WTC11 (cell line): ENCODE results near the gene GIT1. TPM values are rescaled to one million over a fixed set of nuclear protein-coding genes. Genes with fewer than 3 reads are reported as not detected.

ENCODE experiments used
- ATAC-seq: fragments of 200-7000 bp; cut with Tn5 transposase; 2 replicates; pipeline ENCODE4 v1.10.0; 2021; ENCODE audit warnings: mild to moderate bottlenecking, moderate library complexity
- CTCF ChIA-PET: fragments of 300-600 bp; sonication (Branson Sonifier 250); formaldehyde crosslinking; loops from one replicate; lab custom pipeline; 2021; ENCODE audit warnings: antibody characterized with exemption; lab: Charles Lee
- POLR2A ChIA-PET: fragments of 350-600 bp; sonication (Branson Sonifier 250); formaldehyde crosslinking; loops from one replicate; lab custom pipeline; 2021; ENCODE audit warnings: antibody characterized with exemption; lab: Charles Lee
- DNase-seq: peaks from one replicate; pipeline ENCODE4 v3.0.0; 2021; ENCODE audit warnings: low spot score
- H3K27ac Mint-ChIP-seq: 2 replicates; pipeline ENCODE4 v1.8.0; 2021; ENCODE audit warnings: mixed read lengths
- H3K27me3 Mint-ChIP-seq: 2 replicates; pipeline ENCODE4 v1.8.0; 2021; ENCODE audit warnings: low read depth, mild to moderate bottlenecking, moderate library complexity, mixed read lengths
- H3K36me3 Mint-ChIP-seq: 2 replicates; pipeline ENCODE4 v1.8.0; 2021; ENCODE audit warnings: mixed read lengths
- H3K4me1 Mint-ChIP-seq: 2 replicates; pipeline ENCODE4 v1.8.0; 2022; ENCODE audit warnings: mixed read lengths
- H3K4me3 Mint-ChIP-seq: 2 replicates; pipeline ENCODE4 v1.8.0; 2021; ENCODE audit warnings: mild to moderate bottlenecking, moderate library complexity, mixed read lengths
- H3K9me3 Mint-ChIP-seq: 2 replicates; pipeline ENCODE4 v1.8.0; 2021; ENCODE audit warnings: mixed read lengths
- CREM ChIP-seq: sonication (generic); formaldehyde crosslinking; IDR thresholded peaks from 2 replicates; pipeline ENCODE4 v1.8.1; 2022; ENCODE audit warnings: mild to moderate bottlenecking, missing genetic modification reagents, moderate library complexity
- CTCF ChIP-seq: fragments of 200-600 bp; IDR thresholded peaks from 2 replicates; pipeline ENCODE4 v1.8.0; 2022; ENCODE audit warnings: antibody characterized with exemption
- E2F1 ChIP-seq: sonication (generic); formaldehyde crosslinking; IDR thresholded peaks from 2 replicates; pipeline ENCODE4 v1.8.0; 2022; ENCODE audit warnings: mild to moderate bottlenecking, missing genetic modification reagents
- E2F5 ChIP-seq: sonication (generic); formaldehyde crosslinking; IDR thresholded peaks from 2 replicates; pipeline ENCODE4 v1.8.1; 2022; ENCODE audit warnings: mild to moderate bottlenecking, moderate library complexity, missing genetic modification reagents
- EMX1 ChIP-seq: fragments of 250-450 bp; sonication (Bioruptor Pico); IDR thresholded peaks from 2 replicates; pipeline ENCODE4 v1.8.0; 2021; ENCODE audit warnings: mild to moderate bottlenecking
- FOXK1 ChIP-seq: sonication (generic); formaldehyde crosslinking; IDR thresholded peaks from 2 replicates; pipeline ENCODE4 v1.8.0; 2022; ENCODE audit warnings: mild to moderate bottlenecking, moderate library complexity, missing genetic modification reagents
- MYBL2 ChIP-seq: sonication (generic); formaldehyde crosslinking; IDR thresholded peaks from 2 replicates; pipeline ENCODE4 v1.8.1; 2023; ENCODE audit warnings: mild to moderate bottlenecking, moderate library complexity, missing genetic modification reagents
- SP1 ChIP-seq: sonication (generic); formaldehyde crosslinking; conservative IDR thresholded peaks from 2 replicates; pipeline ENCODE4 v1.8.1; 2022; ENCODE audit warnings: missing genetic modification reagents
- ZBTB21 ChIP-seq: sonication (generic); formaldehyde crosslinking; IDR thresholded peaks from 2 replicates; pipeline ENCODE4 v1.8.1; 2023; ENCODE audit warnings: mild to moderate bottlenecking, missing genetic modification reagents, borderline replicate concordance
- ZNF263 ChIP-seq: sonication (generic); formaldehyde crosslinking; IDR thresholded peaks from 2 replicates; pipeline ENCODE4 v1.8.1; 2022; ENCODE audit warnings: low read depth, mild to moderate bottlenecking, moderate library complexity, missing genetic modification reagents
- ZNF423 ChIP-seq: fragments of 250-450 bp; sonication (Bioruptor Pico); IDR thresholded peaks from 2 replicates; pipeline ENCODE4 v2.1.2; 2022; ENCODE audit warnings: mild to moderate bottlenecking, moderate library complexity
- total RNA-seq: library from RNA; stranded (reverse); gene quantifications from 3 replicates; pipeline ENCODE4 v1.2.3, GENCODE V29; 2021
- TF ChIP-seq, protein P1 (sequence below): sonication (generic); formaldehyde crosslinking; conservative IDR thresholded peaks from 2 replicates; pipeline ENCODE4 v1.8.1; 2022; ENCODE audit warnings: mild to moderate bottlenecking, missing genetic modification reagents
- TF ChIP-seq, protein P2 (sequence below): sonication (generic); formaldehyde crosslinking; IDR thresholded peaks from 2 replicates; pipeline ENCODE4 v1.8.0; 2022; ENCODE audit warnings: mild to moderate bottlenecking, missing genetic modification reagents
- TF ChIP-seq, protein P3 (sequence below): sonication (generic); formaldehyde crosslinking; IDR thresholded peaks from 2 replicates; pipeline ENCODE4 v1.8.0; 2022; ENCODE audit warnings: mild to moderate bottlenecking, missing genetic modification reagents
- TF ChIP-seq, protein P4 (sequence below): sonication (generic); formaldehyde crosslinking; IDR thresholded peaks from 2 replicates; pipeline ENCODE4 v1.8.1; 2023; ENCODE audit warnings: mild to moderate bottlenecking, moderate library complexity, missing genetic modification reagents

The GIT1 gene
- total RNA-seq, 1 experiment from 2014 or later, result 66.9 TPM

DNA sequence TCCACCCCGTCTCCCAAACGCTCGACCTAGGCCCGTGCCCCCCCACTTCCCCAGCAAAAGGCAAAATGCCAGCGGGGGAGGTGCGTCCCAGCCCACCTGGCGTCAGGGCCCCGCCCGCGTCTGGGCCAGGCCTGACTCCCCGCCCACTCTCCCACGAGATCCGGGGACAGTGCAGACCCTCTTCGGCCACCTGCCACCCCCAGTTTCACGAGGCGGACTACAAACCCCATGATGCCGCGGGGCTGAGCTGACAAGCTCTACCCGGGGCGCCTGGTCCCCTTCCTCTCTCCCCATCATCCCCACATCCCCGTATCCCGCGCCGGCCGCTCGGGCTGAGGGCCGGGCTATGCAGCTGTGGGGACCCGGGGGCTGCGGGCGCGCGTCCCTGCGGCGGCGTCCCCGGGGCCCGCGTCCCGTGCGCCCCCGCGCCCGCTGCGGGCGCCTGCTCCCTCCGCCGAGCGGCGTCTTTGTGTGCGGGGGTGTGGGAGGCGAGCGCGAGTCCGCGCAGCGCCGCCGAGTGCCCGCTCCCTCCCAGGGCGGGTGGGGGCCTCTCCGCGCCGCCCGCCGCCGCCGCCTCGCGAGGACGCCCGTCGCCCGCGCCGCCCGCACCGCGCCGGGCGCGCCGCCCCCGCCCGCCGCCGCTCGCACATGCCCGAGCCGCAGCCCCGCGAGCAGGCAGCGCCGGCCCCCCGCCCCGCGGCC is 3.6 kb upstream of the GIT1 start, which contains the start of gene ANKRD13B:
TSS of gene ANKRD13B (plus strand) at position 283 of the 702 bp plus-strand sequence. CDS start 490 bp downstream, outside the sequence.
- peaks cover 55% of the 10 kb centered on the region for H3K4me1 Mint-ChIP-seq
- DNase-seq (peak; percentile 71), ATAC-seq (no peak)
- no peaks in the 10 kb centered on the region for H3K36me3 Mint-ChIP-seq
- peak within 1 kb of the TSS; percentile 91 for H3K27ac Mint-ChIP-seq
- CTCF ChIA-PET, result interaction anchor here (0.9 to 4.7 kb wide), 20 partner anchors 9 to 447 kb away, joined by 3 to 272 read pairs (median 8); partner anchors contain the start of genes ABHD15, CORO6, SSH2 and TP53I13
- H3K27me3 Mint-ChIP-seq, result peaks cover 4% of the 10 kb centered on the region; the same call in 1 of the 2 replicates
- no peaks in the 10 kb centered on the region for H3K9me3 Mint-ChIP-seq
- POLR2A ChIA-PET, result interaction anchor here (0.6 to 3.1 kb wide), 4 partner anchors 20 to 40 kb away, joined by 3 to 12 read pairs (median 4); partner anchors contain the start of gene ABHD15
- TF ChIP-seq, protein P1, sequence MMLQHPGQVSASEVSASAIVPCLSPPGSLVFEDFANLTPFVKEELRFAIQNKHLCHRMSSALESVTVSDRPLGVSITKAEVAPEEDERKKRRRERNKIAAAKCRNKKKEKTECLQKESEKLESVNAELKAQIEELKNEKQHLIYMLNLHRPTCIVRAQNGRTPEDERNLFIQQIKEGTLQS (CRISPR knock-in tag), result no peak
- TF ChIP-seq, protein P2, sequence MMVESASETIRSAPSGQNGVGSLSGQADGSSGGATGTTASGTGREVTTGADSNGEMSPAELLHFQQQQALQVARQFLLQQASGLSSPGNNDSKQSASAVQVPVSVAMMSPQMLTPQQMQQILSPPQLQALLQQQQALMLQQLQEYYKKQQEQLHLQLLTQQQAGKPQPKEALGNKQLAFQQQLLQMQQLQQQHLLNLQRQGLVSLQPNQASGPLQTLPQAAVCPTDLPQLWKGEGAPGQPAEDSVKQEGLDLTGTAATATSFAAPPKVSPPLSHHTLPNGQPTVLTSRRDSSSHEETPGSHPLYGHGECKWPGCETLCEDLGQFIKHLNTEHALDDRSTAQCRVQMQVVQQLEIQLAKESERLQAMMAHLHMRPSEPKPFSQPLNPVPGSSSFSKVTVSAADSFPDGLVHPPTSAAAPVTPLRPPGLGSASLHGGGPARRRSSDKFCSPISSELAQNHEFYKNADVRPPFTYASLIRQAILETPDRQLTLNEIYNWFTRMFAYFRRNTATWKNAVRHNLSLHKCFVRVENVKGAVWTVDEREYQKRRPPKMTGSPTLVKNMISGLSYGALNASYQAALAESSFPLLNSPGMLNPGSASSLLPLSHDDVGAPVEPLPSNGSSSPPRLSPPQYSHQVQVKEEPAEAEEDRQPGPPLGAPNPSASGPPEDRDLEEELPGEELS (CRISPR knock-in tag), result peak; percentile 52; the same call in 1 of the 2 replicates
- H3K4me3 Mint-ChIP-seq, result peak within 1 kb of the TSS; percentile 87

GRCh38 chr17:29591737-29592608 is 2.5 kb upstream of the GIT1 start:
- H3K4me3 Mint-ChIP-seq, result peak overlapping the region; percentile 87
- peaks cover 4% of the 10 kb centered on the region; the same call in 1 of the 2 replicates for H3K27me3 Mint-ChIP-seq
- CTCF ChIA-PET, result interaction anchor here (0.6 to 4.7 kb wide), 29 partner anchors 8 to 513 kb away, joined by 3 to 272 read pairs (median 7); partner anchors contain the start of genes ABHD15, CORO6, MYO18A and SSH2
- no peaks in the 10 kb centered on the region for H3K36me3 Mint-ChIP-seq
- ATAC-seq, result peak; percentile 60
- no peaks in the 10 kb centered on the region for H3K9me3 Mint-ChIP-seq
- H3K27ac Mint-ChIP-seq, result peak overlapping the region; percentile 91
- H3K4me1 Mint-ChIP-seq, result peaks cover 53% of the 10 kb centered on the region
- TF ChIP-seq ZBTB21 (0 out of 2 replicates have a peak, but pooled peaks have one; percentile 15), E2F5 (peak; percentile 83), SP1 (CRISPR knock-in tag) (peak; percentile 76), ZNF263 (CRISPR knock-in tag) (peak; percentile 86; the same call in 1 of the 2 replicates), CTCF (peak; percentile 96), CREM (peak; percentile 76; the same call in 1 of the 2 replicates), EMX1 (no peak), MYBL2 (CRISPR knock-in tag) (no peak), ZNF423 (CRISPR knock-in tag) (0 out of 2 replicates have a peak, but pooled peaks have one; percentile 50), E2F1 (CRISPR knock-in tag) (no peak), FOXK1 (CRISPR knock-in tag) (peak; percentile 40)
- TF ChIP-seq, protein P3, sequence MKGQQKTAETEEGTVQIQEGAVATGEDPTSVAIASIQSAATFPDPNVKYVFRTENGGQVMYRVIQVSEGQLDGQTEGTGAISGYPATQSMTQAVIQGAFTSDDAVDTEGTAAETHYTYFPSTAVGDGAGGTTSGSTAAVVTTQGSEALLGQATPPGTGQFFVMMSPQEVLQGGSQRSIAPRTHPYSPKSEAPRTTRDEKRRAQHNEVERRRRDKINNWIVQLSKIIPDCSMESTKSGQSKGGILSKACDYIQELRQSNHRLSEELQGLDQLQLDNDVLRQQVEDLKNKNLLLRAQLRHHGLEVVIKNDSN, result 0 out of 2 replicates have a peak, but pooled peaks have one; percentile 11
- TF ChIP-seq, protein P4, sequence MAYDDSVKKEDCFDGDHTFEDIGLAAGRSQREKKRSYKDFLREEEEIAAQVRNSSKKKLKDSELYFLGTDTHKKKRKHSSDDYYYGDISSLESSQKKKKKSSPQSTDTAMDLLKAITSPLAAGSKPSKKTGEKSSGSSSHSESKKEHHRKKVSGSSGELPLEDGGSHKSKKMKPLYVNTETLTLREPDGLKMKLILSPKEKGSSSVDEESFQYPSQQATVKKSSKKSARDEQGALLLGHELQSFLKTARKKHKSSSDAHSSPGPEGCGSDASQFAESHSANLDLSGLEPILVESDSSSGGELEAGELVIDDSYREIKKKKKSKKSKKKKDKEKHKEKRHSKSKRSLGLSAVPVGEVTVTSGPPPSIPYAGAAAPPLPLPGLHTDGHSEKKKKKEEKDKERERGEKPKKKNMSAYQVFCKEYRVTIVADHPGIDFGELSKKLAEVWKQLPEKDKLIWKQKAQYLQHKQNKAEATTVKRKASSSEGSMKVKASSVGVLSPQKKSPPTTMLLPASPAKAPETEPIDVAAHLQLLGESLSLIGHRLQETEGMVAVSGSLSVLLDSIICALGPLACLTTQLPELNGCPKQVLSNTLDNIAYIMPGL, result peak; percentile 67; the same call in 1 of the 2 replicates
- TF ChIP-seq, all 79 proteins: peak for 10
- POLR2A ChIA-PET, result interaction anchor here (0.9 to 3.1 kb wide), 7 partner anchors 11 to 298 kb away, joined by 3 to 12 read pairs (median 3); partner anchors contain the start of genes ABHD15, NUFIP2 and TP53I13
- peak; percentile 99 for DNase-seq
